Ovary (tissue), 9 donors: Measurements from ENCODE around the gene CEACAM5. TPM values are rescaled to one million over a fixed set of nuclear protein-coding genes. Genes with fewer than 3 reads are reported as not detected.

Experiments
- DNase-seq, 5 donors: peaks; one replicate each; pipeline ENCODE4 v3.0.0-alpha.2; 2019 to 2020
- H3K27ac ChIP-seq, 2 donors: fragments of 200-600 bp; one replicate each; pipeline versions ENCODE4 v1.5.1 to v1.8.0; 2019 to 2022
- H3K27me3 ChIP-seq: fragments of 200-600 bp; one replicate; pipeline ENCODE4 v1.8.0; 2022
- H3K36me3 ChIP-seq: fragments of 200-600 bp; sonication (generic); one replicate; pipeline ENCODE4 v1.5.1; 2019
- H3K4me1 ChIP-seq: one replicate; pipeline ENCODE4 v1.8.1; 2013; ENCODE audit warnings: mild to moderate bottlenecking, moderate library complexity; ENCODE audit not compliant: insufficient read depth
- H3K4me3 ChIP-seq: fragments of 200-600 bp; sonication (generic); one replicate; pipeline ENCODE4 v1.5.1; 2017
- H3K9me3 ChIP-seq, 2 donors: fragments of 200-600 bp in 1 of 2; sonication (generic) in 1 of 2; one replicate each; pipeline versions ENCODE4 v1.5.1 to v1.8.1; 2013 to 2019; ENCODE audit warnings: mild to moderate bottlenecking in 1 of 2, moderate library complexity in 1 of 2
- CTCF ChIP-seq, 3 donors: fragments of 450-650 bp in 2 of 3; fragments of 200-600 bp in 1 of 3; IDR thresholded peaks; one replicate each; pipeline versions ENCODE4 v1.5.1 to v1.8.0; 2016 to 2022; ENCODE audit warnings: antibody characterized with exemption in 3 of 3, mild to moderate bottlenecking in 1 of 3
- EP300 ChIP-seq: sonication (generic); formaldehyde crosslinking; IDR thresholded peaks from one replicate; pipeline ENCODE4 v1.6.1; 2017; ENCODE audit warnings: antibody characterized with exemption
- POLR2A ChIP-seq: fragments of 450-650 bp; IDR thresholded peaks from one replicate; pipeline ENCODE4 v1.6.1; 2017; ENCODE audit warnings: antibody characterized with exemption, mild to moderate bottlenecking, moderate library complexity
- WGBS, 3 donors: extraction: QIAGEN DNeasy Blood & Tissue Kit in 1 of 3; methylation state at CpG; one replicate each; pipeline versions ENCODE4 v1.1.5 to v1.1.7; 2013 to 2017; 5-methylcytosine and 5-hydroxymethylcytosine counted together
- intact Hi-C, 4 donors: fragments of 100-400 bp; cut with DNase I; formaldehyde crosslinking; loops; one replicate each; pipeline versions ENCODE4 v1.11.0 to v1.15.1; 2022 to 2023
- polyA plus RNA-seq, 2 donors: library from polyadenylated mRNA; stranded (reverse); fragments of 200-250 nt in 1 of 2; fragments of 350-450 nt in 1 of 2; fragmentation: Illumina TruSeq in 1 of 2; extraction: RNeasy Lipid Tissue Mini Kit (QIAGEN cat#74804) in 1 of 2; gene quantifications; one replicate each; pipeline ENCODE4 v1.2.3, GENCODE V29; 2013 to 2014
- total RNA-seq, 7 donors: library from RNA; depleted of rRNA in 2 of 7; stranded (reverse); fragments of >200 nt in 2 of 7; fragmentation: NEBNext Ultra II Directional in 3 of 7; extraction: Animal tissue kit (Norgen Biotek cat#: 25700) in 3 of 7; gene quantifications; one replicate each; pipeline versions ENCODE4 v1.1.0 to v1.2.4, GENCODE V29; 2016 to 2023
- donor health status: DM: no; HTN: no; CAD: no; lungs with moderate emphysema.
- donor health status: DM: no; HTN: no; CAD: no.
- donor health status: Bipolar disorder and iron deficiency.
- donor health status: DM: yes; HTN: yes; CAD: no.
- donor health status: DM: no; HTN: no; CAD: no.
- donor health status: DM: yes; HTN: yes; CAD: no.

The CEACAM5 gene
- total and polyA plus RNA-seq, 9 donors, result 0.27 to 1.5 (median 1.3) TPM; not detected in 6

DNA sequence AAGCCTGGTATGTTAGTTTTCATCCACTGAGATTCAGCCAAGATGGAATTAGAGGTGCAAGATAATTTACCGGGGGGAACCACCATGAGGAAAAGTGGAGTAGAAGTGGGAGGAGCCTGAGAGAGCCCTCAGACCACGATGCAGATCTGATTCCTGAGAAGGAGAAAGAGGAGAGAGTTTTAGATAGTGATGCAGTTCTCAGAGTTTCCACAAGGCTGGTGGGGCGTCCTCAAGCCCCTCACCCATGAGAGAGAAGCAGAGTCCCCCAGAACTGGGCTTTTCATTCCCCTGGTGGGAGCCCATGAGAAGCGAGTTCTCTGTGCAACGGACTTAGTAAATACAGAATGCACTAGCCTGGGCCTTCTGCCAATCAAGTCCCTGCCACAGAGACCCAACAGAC lies 18.1 kb downstream of the CEACAM5 start:
- TF ChIP-seq POLR2A, result no peak
- TF ChIP-seq CTCF (IDR thresholded peaks at IDR 0.05), result no peak
- TF ChIP-seq EP300, result no peak
- no peak for DNase-seq
- Histone ChIP-seq H3K9me3 (no peaks in the 10 kb centered on the region), H3K36me3 (no peaks in the 10 kb centered on the region), H3K27me3 (no peaks in the 10 kb centered on the region), H3K4me3 (no peak overlapping the region), H3K4me1 (no peaks in the 10 kb centered on the region), H3K27ac (no peak overlapping the region)
- 19 to 25% (median 24%) methylated on average over 5 of the region's 5 CpGs for WGBS, 3 donors
- intact Hi-C loops, result no loop called here

DNA sequence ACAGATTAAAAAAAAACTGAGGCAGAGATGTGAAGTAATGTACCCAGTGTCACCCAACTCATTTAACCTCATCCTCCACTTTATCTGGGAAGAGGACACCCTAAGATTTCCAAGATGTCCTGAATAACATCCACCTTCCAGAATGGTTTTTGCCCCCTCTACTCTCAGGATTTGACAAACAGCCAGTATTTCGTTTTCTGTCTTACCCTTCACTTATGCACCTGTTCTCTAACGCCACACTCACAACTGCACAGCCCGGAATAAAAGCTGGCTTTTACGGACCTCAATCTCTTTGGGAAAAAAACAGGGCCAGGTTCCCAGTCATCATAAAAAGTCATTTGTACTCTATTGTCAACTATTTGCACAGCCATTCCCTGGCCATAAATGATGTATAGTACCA lies 25.7 kb downstream of the CEACAM5 start:
- no peak overlapping the region for H3K4me3 ChIP-seq
- H3K36me3 ChIP-seq, result no peaks in the 10 kb centered on the region
- H3K9me3 ChIP-seq, result no peaks in the 10 kb centered on the region
- H3K27ac ChIP-seq, result no peak overlapping the region
- no peaks in the 10 kb centered on the region for H3K27me3 ChIP-seq
- TF ChIP-seq POLR2A (no peak), EP300 (no peak), CTCF (IDR thresholded peaks at IDR 0.05) (no peak)
- intact Hi-C loops, result no loop called here
- 70 to 76% (median 72%) methylated on average over 4 of the region's 4 CpGs for WGBS, 3 donors
- H3K4me1 ChIP-seq, result no peaks in the 10 kb centered on the region
- no peak for DNase-seq

DNA sequence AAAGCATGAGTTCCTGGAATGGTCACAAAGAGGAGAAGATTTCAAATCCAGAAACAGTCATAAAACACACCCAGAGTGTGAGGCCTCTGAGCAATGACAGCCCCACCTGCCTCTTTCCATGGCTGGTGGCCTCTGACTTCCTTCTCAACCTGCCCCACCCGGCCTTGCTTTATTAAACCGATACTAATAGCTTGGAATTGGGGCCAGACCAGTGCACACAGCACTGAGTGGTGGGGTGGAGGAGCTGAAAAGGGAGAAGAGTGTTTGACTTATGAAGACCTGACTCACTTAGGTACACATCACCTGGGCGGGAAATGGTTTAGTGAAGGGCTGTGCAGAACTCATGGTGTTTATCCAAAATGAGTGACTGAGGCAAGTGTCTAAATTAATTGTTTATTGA lies 26.2 kb downstream of the CEACAM5 start:
- Histone ChIP-seq H3K27me3 (no peaks in the 10 kb centered on the region), H3K36me3 (no peaks in the 10 kb centered on the region), H3K9me3 (no peaks in the 10 kb centered on the region), H3K4me3 (no peak overlapping the region), H3K4me1 (no peaks in the 10 kb centered on the region), H3K27ac (no peak overlapping the region)
- WGBS, 3 donors, result 60 to 66% (median 62%) methylated on average over 3 of the region's 3 CpGs
- intact Hi-C loops, result no loop called here
- TF ChIP-seq CTCF (IDR thresholded peaks at IDR 0.05) (no peak), EP300 (no peak), POLR2A (no peak)
- DNase-seq, result no peak

DNA sequence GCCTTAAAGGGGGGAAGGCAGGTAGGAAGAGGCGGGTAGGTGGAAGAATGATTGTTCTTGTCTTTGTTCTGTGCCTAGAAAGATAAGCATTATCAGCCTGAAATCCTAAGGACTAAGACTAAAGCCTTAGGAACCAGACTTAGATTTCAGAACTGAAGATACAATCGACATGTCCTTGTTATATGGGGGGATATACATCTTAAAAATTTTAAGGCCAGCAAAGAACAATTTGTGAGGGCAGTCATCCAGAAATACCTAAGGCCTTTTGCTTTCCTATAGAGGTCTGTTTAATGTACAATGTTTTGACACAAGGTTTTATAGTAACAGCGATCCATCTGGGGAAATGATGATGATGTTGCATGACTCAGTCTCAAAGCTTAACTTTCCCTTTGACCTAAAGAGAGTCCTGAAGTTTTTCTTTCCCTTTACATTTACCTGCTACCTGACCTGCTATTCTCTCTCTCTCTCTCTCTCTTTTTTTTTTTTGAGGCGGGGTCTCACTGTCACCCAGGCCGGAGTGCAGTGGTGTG lies 26.7 kb downstream of the CEACAM5 start:
- 68 to 76% (median 73%) methylated on average over 5 of the region's 5 CpGs for WGBS, 3 donors
- H3K4me1 ChIP-seq, result no peaks in the 10 kb centered on the region
- no peak overlapping the region for H3K4me3 ChIP-seq
- H3K27ac ChIP-seq, result no peak overlapping the region
- no peaks in the 10 kb centered on the region for H3K9me3 ChIP-seq
- DNase-seq, result no peak
- no peaks in the 10 kb centered on the region for H3K27me3 ChIP-seq
- H3K36me3 ChIP-seq, result no peaks in the 10 kb centered on the region
- intact Hi-C loops, result no loop called here
- TF ChIP-seq CTCF (IDR thresholded peaks at IDR 0.05), result no peak
- no peak for TF ChIP-seq POLR2A
- no peak for TF ChIP-seq EP300
